DOHH2 (cell line): Measurements from ENCODE around the gene PCNX2.

ENCODE experiments used
- CTCF ChIP-seq: fragments of 200-600 bp; sonication (generic); IDR thresholded peaks from one replicate; pipeline ENCODE4 v1.5.1; 2014; ENCODE audit warnings: antibody characterized with exemption, mild to moderate bottlenecking, low read depth, low read length; ENCODE audit not compliant: poor library complexity, severe bottlenecking
- EZH2phosphoT487 ChIP-seq: fragments of 200-600 bp; sonication (generic); IDR thresholded peaks from 2 replicates; pipeline ENCODE4 v1.6.1; 2017; ENCODE audit warnings: borderline replicate concordance, mild to moderate bottlenecking, antibody characterized with exemption, low read length, moderate library complexity, mixed read lengths

DNA sequence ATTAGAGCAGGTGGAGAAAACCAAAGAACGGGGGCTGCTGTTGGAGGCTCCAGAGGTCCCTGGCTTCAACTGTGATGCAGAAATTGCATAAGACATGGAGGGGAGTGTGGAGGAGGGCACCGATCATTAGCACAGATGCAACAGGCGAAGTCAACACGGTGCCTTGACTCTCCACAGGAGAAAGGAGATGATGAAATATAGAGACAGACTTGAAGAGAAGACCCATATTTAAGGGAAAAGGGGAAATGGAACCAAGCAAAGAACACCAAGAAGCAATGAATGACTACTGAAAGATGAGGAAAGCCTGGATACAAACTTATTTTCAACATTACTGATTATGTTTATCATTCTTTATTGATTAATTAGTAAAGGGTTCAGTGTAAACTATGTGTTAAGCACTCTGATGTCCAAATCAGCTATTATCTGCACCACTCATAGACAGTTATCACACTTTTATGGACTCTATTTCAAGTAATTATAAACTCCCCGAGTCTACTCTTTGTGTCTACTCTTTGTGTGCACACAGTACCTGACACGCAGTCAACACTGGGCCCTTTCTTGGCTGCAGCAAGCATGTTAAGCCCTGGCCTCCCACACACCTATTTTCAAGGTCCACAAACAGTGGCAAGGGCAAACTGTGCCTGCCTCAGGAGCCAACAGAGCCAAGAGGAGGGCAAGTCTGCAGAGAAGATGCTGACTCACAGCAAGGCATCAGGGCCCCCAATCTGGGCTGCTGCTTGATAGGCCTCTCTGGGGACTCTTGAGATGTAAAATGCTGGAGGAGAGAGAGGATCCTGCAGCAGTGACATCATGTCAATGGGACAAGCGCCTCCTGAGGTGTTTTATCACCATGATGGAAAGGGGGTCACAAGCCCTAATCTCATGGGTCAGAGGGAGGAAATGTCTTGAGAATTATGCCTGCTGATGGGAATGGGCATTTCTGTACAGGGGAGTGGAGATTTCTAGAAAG is 17.6 kb downstream of the PCNX2 start:
- TF ChIP-seq CTCF (no peak), EZH2phosphoT487 (no peak)
